IMR-90 (cell line): Measurements from ENCODE around the gene TESK2. TPM values are rescaled to one million over a fixed set of nuclear protein-coding genes. Genes with fewer than 3 reads are reported as not detected.

Source experiments
- ATAC-seq: fragments of 200-7000 bp; cut with Tn5 transposase; 2 replicates; pipeline ENCODE4 v1.9.1; 2020; ENCODE audit warnings: low read depth, mild to moderate bottlenecking, moderate library complexity
- BruUV-seq: library from RNA; stranded (reverse); fragments of 400-500 nt; replicated peaks from 2 replicates; lab custom pipeline; 2021; lab: Mats Ljungman, UMichigan
- CTCF ChIA-PET: fragments of 300-600 bp; formaldehyde crosslinking; extraction: SDS; loops from one replicate; lab custom pipeline; 2021; ENCODE audit warnings: antibody characterized with exemption; lab: Yijun Ruan, JAX
- POLR2A ChIA-PET: fragments of 300-600 bp; sonication (Branson Sonifier 250); formaldehyde crosslinking; loops from one replicate; lab custom pipeline; 2022; ENCODE audit warnings: antibody characterized with exemption; ENCODE audit not compliant: unreplicated experiment; lab: Charles Lee
- DNase-seq: peaks from one replicate; pipeline ENCODE4 v3.0.0; 2013
- H2AFZ ChIP-seq: replicated peaks from 2 replicates; pipeline ENCODE3; 2013; ENCODE audit warnings: low read length, mild to moderate bottlenecking; ENCODE audit not compliant: poor library complexity
- H2AK5ac ChIP-seq: 2 replicates; pipeline ENCODE4 v1.6.1; 2013; ENCODE audit warnings: low read depth, low read length, inconsistent platforms
- H2AK9ac ChIP-seq: replicated peaks from 2 replicates; pipeline ENCODE3; 2013; ENCODE audit warnings: mild to moderate bottlenecking, low read depth, low read length, moderate library complexity; ENCODE audit not compliant: poor library complexity
- H2BK120ac ChIP-seq: 2 replicates; pipeline ENCODE4 v1.6.1; 2013; ENCODE audit warnings: low read depth, low read length, inconsistent platforms
- H2BK15ac ChIP-seq: 3 replicates; pipeline ENCODE4 v1.6.1; 2013; ENCODE audit warnings: low read depth, low read length, inconsistent platforms
- H2BK20ac ChIP-seq: 2 replicates; pipeline ENCODE4 v1.6.1; 2013; ENCODE audit warnings: low read depth, mild to moderate bottlenecking, inconsistent platforms, low read length, moderate library complexity
- H2BK5ac ChIP-seq: 2 replicates; pipeline ENCODE4 v1.6.1; 2013; ENCODE audit warnings: mild to moderate bottlenecking, low read depth, low read length, inconsistent platforms; ENCODE audit not compliant: poor library complexity, severe bottlenecking
- H3K14ac ChIP-seq: replicated peaks from 2 replicates; pipeline ENCODE4 v1.6.1; 2013; ENCODE audit warnings: low read depth, low read length, inconsistent platforms
- H3K18ac ChIP-seq: 2 replicates; pipeline ENCODE4 v1.6.1; 2013; ENCODE audit warnings: low read depth, low read length, control low read depth
- H3K23ac ChIP-seq: 2 replicates; pipeline ENCODE4 v1.6.1; 2013; ENCODE audit warnings: low read depth, low read length, inconsistent platforms
- H3K27ac ChIP-seq: 2 replicates; pipeline ENCODE4 v1.5.1; 2013; ENCODE audit warnings: mild to moderate bottlenecking, control low read depth, low read length; ENCODE audit not compliant: insufficient read depth
- H3K27me3 ChIP-seq: 2 replicates; pipeline ENCODE4 v1.6.1; 2013; ENCODE audit warnings: low read length; ENCODE audit not compliant: control insufficient read depth, insufficient read depth
- H3K36me3 ChIP-seq: 2 replicates; pipeline ENCODE4 v1.6.1; 2013; ENCODE audit warnings: low read length, mixed read lengths; ENCODE audit not compliant: control insufficient read depth, insufficient read depth
- H3K4ac ChIP-seq: 2 replicates; pipeline ENCODE4 v1.6.1; 2013; ENCODE audit warnings: low read depth, low read length, inconsistent platforms
- H3K4me1 ChIP-seq: 2 replicates; pipeline ENCODE4 v1.6.1; 2013; ENCODE audit warnings: low read length, mixed read lengths; ENCODE audit not compliant: control insufficient read depth, insufficient read depth
- H3K4me2 ChIP-seq: 2 replicates; pipeline ENCODE4 v1.6.1; 2013; ENCODE audit warnings: low read depth, mild to moderate bottlenecking, control low read depth, low read length, moderate library complexity
- H3K4me3 ChIP-seq: 2 replicates; pipeline ENCODE4 v1.5.1; 2013; ENCODE audit warnings: low read depth, mild to moderate bottlenecking, control low read depth, low read length, moderate library complexity; ENCODE audit not compliant: insufficient read depth
- H3K56ac ChIP-seq: 2 replicates; pipeline ENCODE4 v1.6.1; 2013; ENCODE audit warnings: low read length, inconsistent platforms; ENCODE audit not compliant: insufficient read depth; ENCODE audit errors: extremely low read depth
- H3K79me1 ChIP-seq, 2 experiments: 2 replicates each; pipeline ENCODE4 v1.6.1; 2013; ENCODE audit warnings: low read length in 2 of 2, inconsistent platforms in 1 of 2, low read depth in 1 of 2
- H3K9ac ChIP-seq: 2 replicates; pipeline ENCODE4 v1.6.1; 2013; ENCODE audit warnings: low read depth, low read length, control low read depth
- H3K9me1 ChIP-seq: 2 replicates; pipeline ENCODE4 v1.6.1; 2013; ENCODE audit warnings: low read length, inconsistent platforms; ENCODE audit not compliant: insufficient read depth
- H3K9me3 ChIP-seq: 2 replicates; pipeline ENCODE4 v1.6.1; 2013; ENCODE audit warnings: low read length; ENCODE audit not compliant: control insufficient read depth, insufficient read depth
- H4K20me1 ChIP-seq: 2 replicates; pipeline ENCODE4 v1.6.1; 2013; ENCODE audit warnings: low read length, inconsistent platforms; ENCODE audit not compliant: insufficient read depth
- H4K5ac ChIP-seq: 2 replicates; pipeline ENCODE4 v1.6.1; 2013; ENCODE audit warnings: mild to moderate bottlenecking, low read depth, low read length, control low read depth
- H4K8ac ChIP-seq, 2 experiments: 2 replicates each; pipeline ENCODE4 v1.6.1; 2013; ENCODE audit warnings: low read depth in 2 of 2, low read length in 2 of 2, control low read depth in 1 of 2, inconsistent platforms in 1 of 2
- H4K91ac ChIP-seq: 2 replicates; pipeline ENCODE4 v1.6.1; 2013; ENCODE audit warnings: low read depth, low read length, inconsistent platforms; ENCODE audit not compliant: insufficient read depth
- BHLHE40 ChIP-seq: fragments of 150-350 bp; IDR thresholded peaks from 2 replicates; pipeline ENCODE4 v1.6.1; 2016; ENCODE audit warnings: mild to moderate bottlenecking, low read depth, low read length
- CEBPB ChIP-seq: IDR thresholded peaks from 2 replicates; pipeline ENCODE4 v1.6.1; 2012; ENCODE audit warnings: low read depth, low read length, improper control_type of control experiment
- FOS ChIP-seq: fragments of 150-350 bp; IDR thresholded peaks from 2 replicates; pipeline ENCODE4 v1.6.1; 2016; ENCODE audit warnings: low read depth, low read length
- MAFK ChIP-seq: IDR thresholded peaks from 2 replicates; pipeline ENCODE4 v1.6.1; 2012; ENCODE audit warnings: low read depth, low read length, improper control_type of control experiment
- MXI1 ChIP-seq: IDR thresholded peaks from 2 replicates; pipeline ENCODE4 v1.6.1; 2012; ENCODE audit warnings: low read depth, mild to moderate bottlenecking, low read length, moderate library complexity, borderline replicate concordance
- POLR2A ChIP-seq: IDR thresholded peaks from 2 replicates; pipeline ENCODE4 v1.6.1; 2012; ENCODE audit warnings: mild to moderate bottlenecking, low read depth, low read length
- RAD21 ChIP-seq: IDR thresholded peaks from 2 replicates; pipeline ENCODE4 v1.6.1; 2012; ENCODE audit warnings: low read length, improper control_type of control experiment
- RFX5 ChIP-seq: IDR thresholded peaks from 2 replicates; pipeline ENCODE4 v1.8.0; 2012; ENCODE audit warnings: low read depth, mild to moderate bottlenecking, low read length, moderate library complexity
- SMC3 ChIP-seq: fragments of 150-350 bp; IDR thresholded peaks from 2 replicates; pipeline ENCODE4 v1.6.1; 2016; ENCODE audit warnings: low read depth, mild to moderate bottlenecking, antibody characterized with exemption, low read length, moderate library complexity
- WGBS, 2 experiments: methylation state at CpG; one replicate each; pipeline versions ENCODE4 v1.1.5 to v1.1.7; 2013; ENCODE audit warnings: missing lambda C conversion rate in 2 of 2; ENCODE audit not compliant: insufficient read length in 1 of 2; ENCODE audit errors: extremely low coverage in 2 of 2; 5-methylcytosine and 5-hydroxymethylcytosine counted together
- dilution Hi-C: fragments of 300-500 bp; cut with HindIII; formaldehyde crosslinking; loops from one replicate; pipeline ENCODE4 v1.14.3; 2018; ENCODE audit warnings: low sequenced_read_pairs; ENCODE audit not compliant: unreplicated experiment
- in situ Hi-C: fragments of 300-500 bp; cut with MboI; formaldehyde crosslinking; loops from 3 replicates; pipeline ENCODE4 v1.14.3; 2019; ENCODE audit warnings: low sequenced_read_pairs, inconsistent platforms, mixed read lengths
- intact Hi-C: fragments of 100-400 bp; cut with micrococcal nuclease; formaldehyde crosslinking; loops from 2 replicates; pipeline ENCODE4 v1.10.0; 2022
- polyA plus RNA-seq, 3 experiments: library from polyadenylated mRNA; depleted of rRNA; stranded (reverse); fragments of >200 nt; gene quantifications; 2 replicates each; pipeline ENCODE4 v1.2.3, GENCODE V29; 2012; ENCODE audit warnings: low replicate concordance in 1 of 3
- total RNA-seq: library from RNA; depleted of rRNA; stranded (reverse); fragments of >200 nt; gene quantifications from 2 replicates; pipeline ENCODE4 v1.2.3, GENCODE V29; 2012
- TF ChIP-seq, protein P1 (sequence below): fragments of 150-350 bp; IDR thresholded peaks from 2 replicates; pipeline ENCODE4 v1.6.1; 2017; ENCODE audit warnings: mild to moderate bottlenecking, antibody characterized with exemption, low read length, low read depth

Gene TESK2
- total and polyA plus RNA-seq, 2 of the 4 experiments (the other 2 are of a cell fraction): 0.90 to 1.3 TPM

GRCh38 chr1:45331436-45332345, 159.3 kb downstream of the TESK2 start:
- Histone ChIP-seq H3K36me3 (peaks cover 17% of the 10 kb centered on the region), H2BK15ac (no peak overlapping the region), H2BK5ac (no peak overlapping the region), H3K14ac (no peak overlapping the region), H3K79me1 (peaks cover 0 to 3% of the 10 kb centered on the region in 2 experiments; a peak in 1 of 4 replicates), H4K8ac (no peak overlapping the region), H3K27me3 (no peaks in the 10 kb centered on the region), H4K20me1 (no peaks in the 10 kb centered on the region; the same call in 1 of the 2 replicates), H3K9me3 (no peaks in the 10 kb centered on the region), H2BK20ac (no peak overlapping the region), H3K4ac (no peak overlapping the region), H3K18ac (no peak overlapping the region), H2AK9ac (no peak overlapping the region), H3K23ac (no peak overlapping the region), H3K27ac (no peak overlapping the region), H3K56ac (no peak overlapping the region), H3K9ac (no peak overlapping the region), H3K9me1 (peaks cover 6% of the 10 kb centered on the region), H2AK5ac (no peak overlapping the region), H2BK120ac (no peak overlapping the region), H3K4me1 (no peaks in the 10 kb centered on the region), H4K91ac (no peak overlapping the region), H3K4me2 (no peak overlapping the region), H3K4me3 (no peak overlapping the region), H2AFZ (no peak overlapping the region), H4K5ac (no peak overlapping the region)
- intact Hi-C loops (no loop called here), in situ Hi-C loops (no loop called here), dilution Hi-C loops (no loop called here)
- CTCF ChIA-PET: no interaction called here
- DNase-seq: no peak
- POLR2A ChIA-PET: no interaction called here
- no peak for ATAC-seq
- TF ChIP-seq FOS (no peak), CEBPB (no peak), RAD21 (no peak), BHLHE40 (no peak), MAFK (no peak), MXI1 (no peak), POLR2A (no peak), SMC3 (no peak), RFX5 (no peak)
- TF ChIP-seq, protein P1, sequence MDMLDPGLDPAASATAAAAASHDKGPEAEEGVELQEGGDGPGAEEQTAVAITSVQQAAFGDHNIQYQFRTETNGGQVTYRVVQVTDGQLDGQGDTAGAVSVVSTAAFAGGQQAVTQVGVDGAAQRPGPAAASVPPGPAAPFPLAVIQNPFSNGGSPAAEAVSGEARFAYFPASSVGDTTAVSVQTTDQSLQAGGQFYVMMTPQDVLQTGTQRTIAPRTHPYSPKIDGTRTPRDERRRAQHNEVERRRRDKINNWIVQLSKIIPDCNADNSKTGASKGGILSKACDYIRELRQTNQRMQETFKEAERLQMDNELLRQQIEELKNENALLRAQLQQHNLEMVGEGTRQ: no peak
- BruUV-seq: no TSS peak
- 100% methylated on average over 2 of the region's 18 CpGs; no CpG with 5 or more reads in 1 of the 2 experiments for WGBS, 2 experiments
